NOMO-1 treated with dmso at 0.1 percent for 144 hours (cell line): ENCODE results near the gene LCNL1.

Source experiments
- DNase-seq: peaks from one replicate; lab custom pipeline; 2025; ENCODE audit not compliant: unreplicated experiment; lab: John Stamatoyannopoulos, UW

Gene LCNL1

GRCh38 chr9:136982232-136983051, at the start of gene LCNL1:
Gene LCNL1 (plus strand): TSS chr9:136982993. CDS start chr9:136983587, 594 bp downstream.
- no peak for DNase-seq

- no peak for DNase-seq
These were observed 48.5 kb upstream of the LCNL1 start for GRCh38 chr9:136934277-136934676.

GRCh38 chr9:136935651-136936050, 47.1 kb upstream of the LCNL1 start:
- DNase-seq, result peak; percentile 94

- no peak for DNase-seq
These were observed 46.1 kb upstream of the LCNL1 start for GRCh38 chr9:136936645-136937170.

- no peak for DNase-seq
These were observed 45.4 kb upstream of the LCNL1 start for GRCh38 chr9:136937186-136938001.

- DNase-seq, result no peak
These were observed 43.3 kb upstream of the LCNL1 start for GRCh38 chr9:136939431-136939995.

GRCh38 chr9:136939996-136940525, 42.7 kb upstream of the LCNL1 start:
- DNase-seq, result no peak

- DNase-seq, result no peak
These were observed 42.1 kb upstream of the LCNL1 start for GRCh38 chr9:136940526-136941230.

- DNase-seq, result no peak
These were observed 41.3 kb upstream of the LCNL1 start for GRCh38 chr9:136941231-136942111.

GRCh38 chr9:136942112-136942880, 40.5 kb upstream of the LCNL1 start:
- no peak for DNase-seq

GRCh38 chr9:136942881-136943230, 39.9 kb upstream of the LCNL1 start:
- no peak for DNase-seq

- peak; percentile 42 for DNase-seq
These were observed 39.2 kb upstream of the LCNL1 start for GRCh38 chr9:136943291-136944211.

GRCh38 chr9:136944212-136944518, 38.6 kb upstream of the LCNL1 start:
- DNase-seq, result peak; percentile 62

- peak; percentile 98 for DNase-seq
These were observed 38.1 kb upstream of the LCNL1 start, which contains the start of the genes C8G and FBXW5 for GRCh38 chr9:136944519-136945332. Gene C8G (plus strand): TSS chr9:136945243. CDS start chr9:136945321, 78 bp downstream. Gene FBXW5 (minus strand): TSS chr9:136944738. CDS start chr9:136944083, 655 bp downstream.

GRCh38 chr9:136945333-136946227, 37.2 kb upstream of the LCNL1 start:
- DNase-seq, result no peak
